ENCODE measurements around the gene RPS6KA2. TPM values are rescaled to one million over a fixed set of nuclear protein-coding genes. Genes with fewer than 3 reads are reported as not detected.
A peak's percentile ranks its signal among the peaks of the same experiment; 100 is the strongest.
"Not testable (repeated sequence)": the region's sequence is repeated elsewhere in the genome, so short reads cannot be mapped to it uniquely, and the experiment has no call there.

RPS6KA2 gene
- total RNA-seq, 4 donors from 2014 or later: 22.7 to 55.9 (median 40.6) TPM

DNA sequence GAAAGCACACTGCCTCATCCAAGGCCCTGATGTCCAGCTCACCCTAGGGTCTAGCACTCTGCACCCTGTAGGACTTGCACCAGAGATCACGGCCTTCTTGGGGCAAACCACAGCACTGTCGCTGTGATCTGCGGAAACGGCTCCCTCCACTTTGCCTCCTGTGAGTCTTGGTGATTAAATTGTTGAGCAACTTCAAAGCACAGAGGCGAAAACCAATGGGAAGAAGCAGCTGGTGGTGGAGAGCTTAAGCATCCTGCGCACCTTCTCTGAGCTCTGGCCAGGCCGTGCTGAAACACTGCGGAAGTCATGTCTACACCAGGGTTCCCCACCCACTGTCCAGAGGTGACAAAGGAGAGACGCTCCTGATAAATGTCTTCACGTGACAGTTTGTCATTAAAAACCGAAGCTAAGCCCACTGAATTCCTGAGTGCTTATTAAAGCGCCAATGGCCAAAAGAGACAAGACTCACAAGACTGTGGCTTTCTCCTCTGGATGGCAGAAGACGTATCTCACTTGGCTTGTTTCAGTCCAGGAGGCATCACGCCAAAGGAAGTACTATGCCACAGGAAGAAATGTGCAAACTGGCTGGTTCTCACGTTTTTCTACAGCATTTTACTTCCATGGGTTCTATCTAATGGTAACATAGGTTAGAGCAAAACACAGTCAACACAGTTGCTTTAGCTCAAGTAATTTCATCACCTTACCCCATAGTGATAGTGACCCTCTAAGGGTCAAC is 43.7 kb downstream of the RPS6KA2 start:
- intact Hi-C loops (cut with DNase I; ENCODE audit: low total_unique reads): no loop called here
- no peak overlapping the region for H3K4me3 ChIP-seq (ENCODE audit: low read depth, poor library complexity, severe bottlenecking)
- 79 to 86% methylated on average over 15 of the region's 15 CpGs for WGBS, 2 donors
- peak in 1 of 2 donors; percentile 70 for DNase-seq (ENCODE audit: low spot score in 2 of 2)
- TF ChIP-seq, protein P1, sequence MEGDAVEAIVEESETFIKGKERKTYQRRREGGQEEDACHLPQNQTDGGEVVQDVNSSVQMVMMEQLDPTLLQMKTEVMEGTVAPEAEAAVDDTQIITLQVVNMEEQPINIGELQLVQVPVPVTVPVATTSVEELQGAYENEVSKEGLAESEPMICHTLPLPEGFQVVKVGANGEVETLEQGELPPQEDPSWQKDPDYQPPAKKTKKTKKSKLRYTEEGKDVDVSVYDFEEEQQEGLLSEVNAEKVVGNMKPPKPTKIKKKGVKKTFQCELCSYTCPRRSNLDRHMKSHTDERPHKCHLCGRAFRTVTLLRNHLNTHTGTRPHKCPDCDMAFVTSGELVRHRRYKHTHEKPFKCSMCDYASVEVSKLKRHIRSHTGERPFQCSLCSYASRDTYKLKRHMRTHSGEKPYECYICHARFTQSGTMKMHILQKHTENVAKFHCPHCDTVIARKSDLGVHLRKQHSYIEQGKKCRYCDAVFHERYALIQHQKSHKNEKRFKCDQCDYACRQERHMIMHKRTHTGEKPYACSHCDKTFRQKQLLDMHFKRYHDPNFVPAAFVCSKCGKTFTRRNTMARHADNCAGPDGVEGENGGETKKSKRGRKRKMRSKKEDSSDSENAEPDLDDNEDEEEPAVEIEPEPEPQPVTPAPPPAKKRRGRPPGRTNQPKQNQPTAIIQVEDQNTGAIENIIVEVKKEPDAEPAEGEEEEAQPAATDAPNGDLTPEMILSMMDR (IDR thresholded peaks at IDR 0.05): no peak
- no peak for TF ChIP-seq POLR2A (IDR thresholded peaks at IDR 0.05)

DNA sequence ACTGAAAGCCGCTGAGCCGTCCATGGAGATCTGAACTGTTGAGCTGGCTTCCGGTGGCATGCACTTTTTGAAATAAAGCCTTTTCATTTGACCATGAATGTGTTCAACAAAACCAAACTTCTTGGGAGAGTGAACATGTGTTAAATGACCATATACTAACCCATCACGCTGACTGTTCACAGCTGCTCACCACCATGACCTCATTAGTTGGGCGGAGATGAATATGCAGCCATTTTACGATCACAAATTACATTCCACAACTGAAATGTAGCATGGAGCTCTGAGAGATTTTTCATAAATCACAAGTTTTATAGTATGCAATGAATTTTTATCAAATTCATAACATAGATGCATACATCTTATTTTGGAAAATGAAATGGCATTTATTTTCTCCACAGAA is 44.8 kb downstream of the RPS6KA2 start:
- DNase-seq (ENCODE audit: low spot score in 2 of 2): no peak
- intact Hi-C loops (cut with DNase I; ENCODE audit: low total_unique reads): no loop called here
- 80 to 87% methylated on average over 6 of the region's 6 CpGs for WGBS, 2 donors
- TF ChIP-seq, protein P1 (IDR thresholded peaks at IDR 0.05): no peak
- TF ChIP-seq POLR2A (IDR thresholded peaks at IDR 0.05): no peak
- H3K4me3 ChIP-seq (ENCODE audit: low read depth, poor library complexity, severe bottlenecking): no peak overlapping the region

DNA sequence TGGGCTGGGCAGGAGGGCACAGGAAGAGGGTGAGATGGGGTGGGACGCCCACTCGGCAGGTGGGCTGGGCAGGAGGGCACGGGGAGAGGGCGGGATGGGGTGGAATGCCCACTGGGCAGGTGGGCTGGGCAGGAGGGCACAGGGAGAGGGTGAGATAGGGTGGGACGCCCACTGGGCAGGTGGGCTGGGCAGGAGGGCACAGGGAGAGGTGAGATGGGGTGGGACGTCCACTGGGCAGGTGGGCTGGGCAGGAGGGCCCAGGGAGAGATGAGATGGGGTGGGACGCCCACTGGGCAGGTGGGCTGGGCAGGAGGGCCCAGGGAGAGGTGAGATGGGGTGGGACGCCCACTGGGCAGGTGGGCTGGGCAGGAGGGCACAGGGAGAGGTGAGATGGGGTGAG is 45.2 kb downstream of the RPS6KA2 start:
- peak in 1 of 2 donors; percentile 54 for DNase-seq (ENCODE audit: low spot score in 2 of 2)
- 96 to 98% methylated on average over 8 of the region's 8 CpGs for WGBS, 2 donors
- H3K4me3 ChIP-seq (ENCODE audit: low read depth, poor library complexity, severe bottlenecking); intact Hi-C loops (cut with DNase I; ENCODE audit: low total_unique reads): not testable (repeated sequence)

DNA sequence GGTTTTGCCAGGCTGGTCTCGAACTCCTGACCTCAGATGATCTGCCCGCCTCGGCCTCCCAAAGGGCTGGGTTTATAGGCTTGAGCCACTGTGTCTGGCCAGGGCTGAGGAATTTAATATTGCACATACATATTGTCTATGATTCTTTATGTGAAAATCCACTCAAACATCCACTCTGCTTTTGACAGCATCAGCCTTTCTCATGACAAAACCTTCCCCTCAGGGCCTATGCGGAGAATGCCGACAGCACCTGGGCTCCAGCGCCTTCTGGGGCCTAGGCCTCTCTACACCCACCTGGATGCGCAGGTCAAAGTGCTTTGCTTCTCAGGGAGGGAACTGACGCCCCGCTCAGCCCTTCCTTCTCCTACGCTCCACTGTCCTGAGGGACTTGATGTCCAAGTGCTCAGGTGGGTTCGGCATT is 46.0 kb downstream of the RPS6KA2 start:
- intact Hi-C loops (cut with DNase I; ENCODE audit: low total_unique reads): no loop called here
- H3K4me3 ChIP-seq (ENCODE audit: low read depth, poor library complexity, severe bottlenecking): no peak overlapping the region
- WGBS, 2 donors: 93 to 97% methylated on average over 11 of the region's 11 CpGs
- peak in 1 of 2 donors; percentile 60 for DNase-seq (ENCODE audit: low spot score in 2 of 2)
- TF ChIP-seq, protein P1 (IDR thresholded peaks at IDR 0.05): no peak
- TF ChIP-seq POLR2A (IDR thresholded peaks at IDR 0.05): no peak

DNA sequence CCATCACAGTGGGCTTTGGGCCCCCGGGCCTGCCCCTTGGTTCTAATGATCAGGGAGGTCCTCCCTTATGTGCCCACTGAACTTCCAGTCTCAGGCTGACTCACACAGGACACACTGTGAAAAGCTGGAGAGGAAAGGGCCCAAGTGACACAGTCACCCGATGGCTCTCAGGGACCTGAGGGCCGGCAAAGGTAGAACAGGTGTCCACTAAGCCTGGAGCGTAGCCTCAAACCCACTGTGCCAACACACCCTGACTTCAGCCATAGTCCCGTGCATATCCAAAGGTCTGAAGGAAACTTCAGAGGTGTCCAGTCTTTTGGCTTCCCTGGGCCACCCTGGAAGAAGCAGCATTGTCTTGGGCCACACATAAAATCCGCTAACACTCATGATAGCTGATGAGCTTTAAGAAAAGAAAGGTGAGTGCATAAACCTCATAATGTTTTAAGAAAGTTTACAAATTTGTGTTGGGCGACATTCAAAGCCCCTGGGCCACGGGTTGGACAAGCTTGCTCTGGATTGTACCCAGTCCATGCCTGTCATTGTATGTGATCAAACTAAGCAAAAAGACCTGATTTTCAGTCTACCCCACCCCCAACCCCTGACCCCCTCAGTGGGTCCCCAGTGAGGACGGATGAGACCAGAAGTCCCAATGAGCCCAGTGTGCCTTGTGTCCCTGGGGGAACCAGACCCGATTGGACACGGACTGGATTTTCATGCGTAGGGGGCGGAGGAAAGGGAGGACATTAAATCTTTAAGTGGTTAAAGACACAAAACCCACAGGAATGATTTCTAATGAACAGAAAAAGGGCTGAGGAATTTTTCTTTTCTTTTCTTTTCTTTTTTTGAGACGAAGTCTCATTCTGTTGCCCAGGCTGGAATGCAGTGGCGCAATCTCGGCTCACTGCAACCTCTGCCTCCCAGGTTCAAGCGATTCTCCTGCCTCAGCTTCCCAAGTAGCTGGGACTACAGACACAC is 46.7 kb downstream of the RPS6KA2 start:
- 88 to 90% methylated on average over 17 of the region's 17 CpGs for WGBS, 2 donors
- TF ChIP-seq, protein P1 (IDR thresholded peaks at IDR 0.05): no peak
- TF ChIP-seq POLR2A (IDR thresholded peaks at IDR 0.05): no peak
- H3K4me3 ChIP-seq (ENCODE audit: low read depth, poor library complexity, severe bottlenecking): no peak overlapping the region
- intact Hi-C loops (cut with DNase I; ENCODE audit: low total_unique reads): no loop called here
- DNase-seq (ENCODE audit: low spot score in 2 of 2): peak in 1 of 2 donors; percentile 62
